HAP-1 (cell line): ENCODE results near the gene PRKD1.
"Not testable (repeated sequence)": the region's sequence is repeated elsewhere in the genome, so short reads cannot be mapped to it uniquely, and the experiment has no call there.

Experiments used
- DNase-seq, 2 experiments: peaks; one replicate each; pipeline ENCODE4 v3.0.0-alpha.2; 2016 to 2020; ENCODE audit warnings: low spot score in 2 of 2
- H3K27me3 ChIP-seq: fragments of 250-450 bp; sonication (Bioruptor Pico); 2 replicates; pipeline ENCODE4 v1.5.1; 2020; ENCODE audit warnings: low read depth, mild to moderate bottlenecking, moderate library complexity
- H3K36me3 ChIP-seq: fragments of 250-450 bp; sonication (Bioruptor Pico); replicated peaks from 2 replicates; pipeline ENCODE4 v1.5.1; 2020; ENCODE audit warnings: mild to moderate bottlenecking
- H3K4me1 ChIP-seq: fragments of 250-450 bp; sonication (Bioruptor Pico); 2 replicates; pipeline ENCODE4 v1.5.1; 2020; ENCODE audit warnings: mild to moderate bottlenecking
- H3K4me3 ChIP-seq: fragments of 250-450 bp; sonication (Bioruptor Pico); 2 replicates; pipeline ENCODE4 v1.5.1; 2020; ENCODE audit warnings: mild to moderate bottlenecking, moderate library complexity
- H3K9me3 ChIP-seq: fragments of 250-450 bp; sonication (Bioruptor Pico); 2 replicates; pipeline ENCODE4 v1.5.1; 2020; ENCODE audit warnings: mild to moderate bottlenecking, moderate library complexity
- in situ Hi-C: fragments of 300-500 bp; cut with MboI; formaldehyde crosslinking; loops from 3 replicates; pipeline ENCODE4 v1.14.3; 2020; ENCODE audit warnings: low sequenced_read_pairs, inconsistent platforms, mixed read lengths

The PRKD1 gene

DNA sequence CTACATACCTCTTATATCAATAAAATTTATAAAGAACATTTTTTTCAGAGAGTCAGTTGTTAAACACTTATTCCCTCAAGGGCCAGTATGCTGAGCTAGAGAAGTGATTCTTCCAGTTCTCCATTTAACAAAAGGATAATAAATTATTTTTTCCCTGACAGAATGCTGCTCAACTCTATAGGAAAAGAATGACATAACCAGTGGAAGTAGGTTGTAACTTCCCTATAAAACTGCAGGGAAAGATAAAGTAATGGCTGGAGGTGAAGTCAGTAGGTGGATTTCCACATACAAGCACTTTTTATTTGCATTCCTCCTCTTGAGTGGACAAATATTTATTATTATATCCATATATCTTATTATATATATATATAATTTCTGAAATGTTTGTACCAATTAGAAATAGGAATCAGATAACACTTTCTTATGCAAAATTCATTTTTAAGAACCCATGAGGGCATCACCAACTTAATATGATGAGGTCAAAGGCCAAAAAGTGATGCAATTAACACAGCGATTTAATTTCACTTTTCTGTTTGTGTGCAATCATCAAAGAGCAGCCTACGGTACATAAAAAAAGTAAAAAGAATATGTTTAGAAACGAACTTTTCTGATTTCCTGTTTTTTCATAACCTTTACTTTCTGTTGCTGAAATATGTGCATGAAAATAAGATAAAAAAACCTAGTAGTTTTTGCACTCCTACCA lies 175.3 kb downstream of the PRKD1 start:
- Histone ChIP-seq H3K9me3 (no peaks in the 10 kb centered on the region), H3K36me3 (no peaks in the 10 kb centered on the region), H3K27me3 (no peaks in the 10 kb centered on the region), H3K4me1 (peaks cover 11% of the 10 kb centered on the region), H3K4me3 (no peak overlapping the region)
- DNase-seq = no peak
- in situ Hi-C loops = no loop called here

DNA sequence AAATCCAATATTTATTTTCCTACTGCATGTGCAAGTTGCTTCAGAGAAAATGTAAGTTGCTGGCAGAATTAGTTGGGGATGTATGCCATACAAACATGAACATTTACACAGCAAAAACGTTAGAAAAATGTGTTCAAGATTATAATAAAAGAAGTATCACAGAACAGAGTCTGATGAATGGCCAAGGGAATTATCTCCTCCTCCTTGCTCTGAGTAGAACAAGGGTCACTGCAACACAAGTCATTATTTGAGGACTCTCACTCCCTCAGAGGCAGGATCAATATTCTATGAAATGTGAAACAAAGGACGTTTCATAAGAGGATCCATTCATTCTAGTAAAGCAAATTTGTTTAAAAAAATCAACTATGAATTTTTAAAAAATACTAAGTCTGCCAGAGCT lies 177.8 kb downstream of the PRKD1 start:
- DNase-seq = no peak
- in situ Hi-C loops = no loop called here
- Histone ChIP-seq H3K4me3 (no peak overlapping the region), H3K4me1 (peaks cover 11% of the 10 kb centered on the region), H3K9me3 (no peaks in the 10 kb centered on the region), H3K36me3 (no peaks in the 10 kb centered on the region), H3K27me3 (no peaks in the 10 kb centered on the region)

DNA sequence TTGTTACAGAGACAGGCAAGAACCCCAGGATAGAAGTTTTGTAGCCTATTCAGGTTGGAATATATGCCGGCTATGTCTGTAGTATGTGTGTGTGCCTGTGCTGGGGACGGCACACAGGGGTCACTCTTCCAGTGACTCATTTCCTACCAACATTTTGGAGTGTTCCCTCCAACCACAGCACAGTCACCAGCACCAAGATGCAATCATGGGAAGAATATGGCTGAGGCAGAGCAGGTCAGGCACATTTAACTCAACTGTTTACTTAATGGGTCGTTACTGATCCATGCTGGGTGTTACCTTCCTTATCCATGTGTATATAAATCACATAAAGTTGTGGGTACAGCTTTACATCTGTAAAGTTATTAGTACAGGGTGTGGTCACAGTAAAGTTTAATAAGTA lies 178.3 kb downstream of the PRKD1 start:
- Histone ChIP-seq H3K9me3 (no peaks in the 10 kb centered on the region), H3K27me3 (no peaks in the 10 kb centered on the region), H3K4me1 (peaks cover 11% of the 10 kb centered on the region), H3K36me3 (no peaks in the 10 kb centered on the region), H3K4me3 (no peak overlapping the region)
- in situ Hi-C loops = no loop called here
- no peak for DNase-seq

DNA sequence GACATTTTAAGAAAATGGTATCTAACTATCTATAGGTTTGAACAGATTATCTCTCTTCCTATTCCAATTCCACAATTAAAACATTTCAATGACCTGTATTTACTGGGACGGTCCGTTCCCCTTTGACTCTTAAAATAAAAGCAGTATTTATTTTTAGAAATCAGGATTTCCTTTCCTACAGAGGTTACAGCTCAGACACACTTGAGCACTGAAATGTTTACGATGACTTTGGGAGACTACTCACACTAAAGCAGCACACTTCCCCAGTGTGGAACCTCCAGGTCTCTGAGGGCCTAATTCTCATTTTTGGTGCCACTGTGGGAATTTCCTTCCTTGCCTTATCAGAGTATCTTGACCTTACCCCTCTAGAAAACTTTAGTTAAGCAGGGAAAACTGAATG lies 181.8 kb downstream of the PRKD1 start:
- Histone ChIP-seq H3K4me3 (no peak overlapping the region), H3K36me3 (no peaks in the 10 kb centered on the region), H3K9me3 (no peaks in the 10 kb centered on the region), H3K4me1 (peaks cover 2% of the 10 kb centered on the region; the same call in 1 of the 2 replicates), H3K27me3 (no peaks in the 10 kb centered on the region)
- DNase-seq = no peak
- in situ Hi-C loops = no loop called here

GRCh38 chr14:29743531-29743930 lies 184.1 kb downstream of the PRKD1 start:
- H3K27me3 ChIP-seq = no peaks in the 10 kb centered on the region
- H3K36me3 ChIP-seq = no peaks in the 10 kb centered on the region
- no peak for DNase-seq
- in situ Hi-C loops = no loop called here
- H3K4me3 ChIP-seq = no peak overlapping the region
- H3K9me3 ChIP-seq = no peaks in the 10 kb centered on the region
- H3K4me1 ChIP-seq = peaks cover 2% of the 10 kb centered on the region; the same call in 1 of the 2 replicates

GRCh38 chr14:29741909-29742401 lies 185.7 kb downstream of the PRKD1 start:
- no peaks in the 10 kb centered on the region for H3K36me3 ChIP-seq
- H3K4me3 ChIP-seq = no peak overlapping the region
- no peaks in the 10 kb centered on the region for H3K27me3 ChIP-seq
- no peaks in the 10 kb centered on the region for H3K9me3 ChIP-seq
- in situ Hi-C loops = no loop called here
- H3K4me1 ChIP-seq = peaks cover 2% of the 10 kb centered on the region; the same call in 1 of the 2 replicates
- no peak for DNase-seq

DNA sequence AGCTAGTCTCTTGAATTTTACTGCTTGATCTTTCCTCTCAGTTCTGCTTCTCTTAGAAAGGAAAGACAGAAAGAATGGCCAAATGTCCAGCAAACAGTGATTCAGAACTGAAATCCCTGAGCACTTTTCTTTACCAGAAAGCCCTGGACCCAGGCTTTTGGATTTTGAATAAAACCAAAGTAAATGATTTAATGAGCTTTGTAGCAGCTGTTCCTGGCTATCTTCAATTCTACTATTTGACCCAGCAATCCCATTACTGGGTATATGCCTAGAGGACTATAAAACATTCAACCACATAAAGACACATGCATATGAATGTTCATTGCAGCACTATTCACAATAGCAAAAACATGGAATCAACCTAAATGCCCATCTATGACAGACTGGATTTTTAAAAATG lies 187.2 kb downstream of the PRKD1 start:
- in situ Hi-C loops = no loop called here
- Histone ChIP-seq H3K27me3 (no peaks in the 10 kb centered on the region), H3K36me3 (no peaks in the 10 kb centered on the region), H3K4me1 (peaks cover 2% of the 10 kb centered on the region; the same call in 1 of the 2 replicates), H3K4me3 (no peak overlapping the region), H3K9me3 (no peaks in the 10 kb centered on the region)
- DNase-seq = no peak

GRCh38 chr14:29738950-29739349 lies 188.7 kb downstream of the PRKD1 start:
- no peak for DNase-seq
- Histone ChIP-seq H3K4me1 (peaks cover 2% of the 10 kb centered on the region; the same call in 1 of the 2 replicates), H3K4me3 (no peak overlapping the region), H3K9me3 (no peaks in the 10 kb centered on the region), H3K27me3 (no peaks in the 10 kb centered on the region), H3K36me3 (no peaks in the 10 kb centered on the region)
- in situ Hi-C loops = no loop called here

GRCh38 chr14:29738056-29738455 lies 189.6 kb downstream of the PRKD1 start:
- in situ Hi-C loops = no loop called here
- H3K9me3 ChIP-seq = no peaks in the 10 kb centered on the region
- no peak for DNase-seq
- H3K27me3 ChIP-seq = no peaks in the 10 kb centered on the region
- no peak overlapping the region for H3K4me3 ChIP-seq
- H3K4me1 ChIP-seq = peaks cover 2% of the 10 kb centered on the region; the same call in 1 of the 2 replicates
- H3K36me3 ChIP-seq = no peaks in the 10 kb centered on the region

GRCh38 chr14:29735459-29735858 lies 192.2 kb downstream of the PRKD1 start:
- no peaks in the 10 kb centered on the region for H3K9me3 ChIP-seq
- in situ Hi-C loops = no loop called here
- H3K4me3 ChIP-seq = no peak overlapping the region
- H3K27me3 ChIP-seq = no peaks in the 10 kb centered on the region
- DNase-seq = no peak
- H3K36me3 ChIP-seq = no peaks in the 10 kb centered on the region
- no peaks in the 10 kb centered on the region for H3K4me1 ChIP-seq

- no peaks in the 10 kb centered on the region for H3K27me3 ChIP-seq
- H3K4me1 ChIP-seq = no peaks in the 10 kb centered on the region
- no peaks in the 10 kb centered on the region for H3K36me3 ChIP-seq
- in situ Hi-C loops = no loop called here
- no peak for DNase-seq
- no peak overlapping the region for H3K4me3 ChIP-seq
- H3K9me3 ChIP-seq = no peaks in the 10 kb centered on the region
These were observed 192.9 kb downstream of the PRKD1 start for GRCh38 chr14:29734732-29735131.

GRCh38 chr14:29726560-29727331 lies 200.9 kb downstream of the PRKD1 start:
- H3K4me1 ChIP-seq, H3K9me3 ChIP-seq, in situ Hi-C loops, H3K36me3 ChIP-seq, H3K4me3 ChIP-seq, H3K27me3 ChIP-seq, DNase-seq: not testable (repeated sequence)

DNA sequence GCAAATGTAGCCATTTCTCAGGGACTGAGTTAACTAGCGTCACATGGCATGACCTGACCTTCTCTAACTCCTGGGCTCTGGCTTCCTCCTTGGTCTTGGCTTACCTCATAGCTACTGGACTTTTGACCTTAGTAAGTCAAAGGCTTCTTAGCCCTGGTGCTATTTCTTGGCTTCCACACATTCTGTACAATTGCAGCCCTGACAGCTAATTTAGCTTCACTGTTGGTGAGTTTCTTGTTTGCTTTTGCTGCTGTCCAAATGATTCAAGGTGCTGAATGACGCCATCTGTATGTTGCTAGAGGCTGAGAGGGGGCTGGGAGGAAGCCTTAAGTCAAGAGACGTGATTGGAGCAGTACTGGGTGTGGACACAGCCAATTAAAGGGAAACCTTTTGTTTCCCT lies 202.7 kb downstream of the PRKD1 start:
- peaks cover 11% of the 10 kb centered on the region for H3K4me1 ChIP-seq
- no peak for DNase-seq
- in situ Hi-C loops = no loop called here
- no peak overlapping the region for H3K4me3 ChIP-seq
- no peaks in the 10 kb centered on the region for H3K27me3 ChIP-seq
- no peaks in the 10 kb centered on the region for H3K36me3 ChIP-seq
- H3K9me3 ChIP-seq = no peaks in the 10 kb centered on the region

- Histone ChIP-seq H3K4me3 (no peak overlapping the region), H3K4me1 (peaks cover 11% of the 10 kb centered on the region), H3K9me3 (no peaks in the 10 kb centered on the region), H3K36me3 (no peaks in the 10 kb centered on the region), H3K27me3 (no peaks in the 10 kb centered on the region)
- no peak for DNase-seq
- in situ Hi-C loops = no loop called here
These were observed 204.8 kb downstream of the PRKD1 start for GRCh38 chr14:29722831-29723230.
